ENCODE measurements around the gene FAM111A. TPM values are rescaled to one million over a fixed set of nuclear protein-coding genes. Genes with fewer than 3 reads are reported as not detected.

Gene FAM111A
- polyA plus RNA-seq, 2 of the 4 experiments (the other 2 are of a cell fraction), result 13.4 to 21.8 TPM

- peak; percentile 67 for FAIRE-seq
- Histone ChIP-seq H3K27ac (peak within 1 kb of the TSS; percentile 75 to 93), H3K4me3 (peak within 1 kb of the TSS; percentile 80), H3K4me2 (peak within 1 kb of the TSS; percentile 99), H3K4me1 (peaks cover 26% of the 10 kb centered on the region), H3K9me3 (no peaks in the 10 kb centered on the region)
- POLR2A ChIA-PET, result interaction anchor here (0.5 to 1.7 kb wide), 5 partner anchors 23 to 626 kb away, joined by 3 to 6 read pairs (median 4); partner anchors contain the start of gene PATL1
- DNase-seq (ENCODE audit: low read depth in 1 of 2, low spot score in 1 of 2), result peak; percentile 85 to 90
- ATAC-seq, result peak; percentile 87 to 94
- CTCF ChIA-PET, result interaction anchor here (0.5 to 9.8 kb wide), 55 partner anchors 10 to 1854 kb away, joined by 3 to 161 read pairs (median 4); partner anchors contain the start of genes MPEG1 and PATL1
- WGBS (ENCODE audit: missing lambda C conversion rate), result 1% methylated on average over 32 of the region's 64 CpGs
- no peak for TF ChIP-seq ZFP36 (IDR thresholded peaks at IDR 0.05; ENCODE audit: borderline replicate concordance, partially characterized antibody)
- TF ChIP-seq BHLHE40 (IDR thresholded peaks at IDR 0.05; ENCODE audit: low read depth, low read length), result no peak
- TF ChIP-seq SMC3 (IDR thresholded peaks at IDR 0.05), result peak; percentile 77
- TF ChIP-seq PHF8 (IDR thresholded peaks at IDR 0.05; ENCODE audit: borderline replicate concordance, low read depth), result no peak
- no peak for TF ChIP-seq EP300 (IDR thresholded peaks at IDR 0.05)
- TF ChIP-seq, protein P1, sequence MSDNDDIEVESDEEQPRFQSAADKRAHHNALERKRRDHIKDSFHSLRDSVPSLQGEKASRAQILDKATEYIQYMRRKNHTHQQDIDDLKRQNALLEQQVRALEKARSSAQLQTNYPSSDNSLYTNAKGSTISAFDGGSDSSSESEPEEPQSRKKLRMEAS (IDR thresholded peaks at IDR 0.05), result peak; percentile 84
- TF ChIP-seq NFE2L2 (conservative IDR thresholded peaks at IDR 0.05; ENCODE audit: low read length), result no peak
- TF ChIP-seq FOSL2 (IDR thresholded peaks at IDR 0.05), result no peak
- no peak for TF ChIP-seq FOSL2 (CRISPR knock-in tag; IDR thresholded peaks at IDR 0.05)
- TF ChIP-seq FOXS1 (CRISPR knock-in tag; IDR thresholded peaks at IDR 0.05), result no peak
- TF ChIP-seq, protein P2, sequence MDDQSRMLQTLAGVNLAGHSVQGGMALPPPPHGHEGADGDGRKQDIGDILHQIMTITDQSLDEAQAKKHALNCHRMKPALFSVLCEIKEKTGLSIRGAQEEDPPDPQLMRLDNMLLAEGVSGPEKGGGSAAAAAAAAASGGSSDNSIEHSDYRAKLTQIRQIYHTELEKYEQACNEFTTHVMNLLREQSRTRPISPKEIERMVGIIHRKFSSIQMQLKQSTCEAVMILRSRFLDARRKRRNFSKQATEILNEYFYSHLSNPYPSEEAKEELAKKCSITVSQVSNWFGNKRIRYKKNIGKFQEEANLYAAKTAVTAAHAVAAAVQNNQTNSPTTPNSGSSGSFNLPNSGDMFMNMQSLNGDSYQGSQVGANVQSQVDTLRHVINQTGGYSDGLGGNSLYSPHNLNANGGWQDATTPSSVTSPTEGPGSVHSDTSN (IDR thresholded peaks at IDR 0.05), result peak; percentile 90
- TF ChIP-seq KDM5A (IDR thresholded peaks at IDR 0.05), result no peak
- TF ChIP-seq MAFK (IDR thresholded peaks at IDR 0.05; ENCODE audit: partially characterized antibody), result no peak
- TF ChIP-seq KDM1A (IDR thresholded peaks at IDR 0.05; ENCODE audit: low read depth), result no peak
- TF ChIP-seq HEYL (CRISPR knock-in tag; IDR thresholded peaks at IDR 0.05), result no peak
- no peak for TF ChIP-seq EHMT2 (IDR thresholded peaks at IDR 0.05; ENCODE audit: low read depth)
- no peak for TF ChIP-seq POLR2AphosphoS2 (conservative IDR thresholded peaks at IDR 0.05; ENCODE audit: low read length)
- no peak for TF ChIP-seq JUNB (IDR thresholded peaks at IDR 0.05)
- TF ChIP-seq ATOH8 (CRISPR knock-in tag; IDR thresholded peaks at IDR 0.05; ENCODE audit: low read depth), result no peak
- TF ChIP-seq NR3C1 (IDR thresholded peaks at IDR 0.05), result no peak
- no peak for TF ChIP-seq ZC3H11A (IDR thresholded peaks at IDR 0.05)
- no peak for TF ChIP-seq BCL3 (IDR thresholded peaks at IDR 0.05)
- no peak for TF ChIP-seq CBX2 (IDR thresholded peaks at IDR 0.05; ENCODE audit: borderline replicate concordance, low read depth)
- TF ChIP-seq FOSB (CRISPR knock-in tag; IDR thresholded peaks at IDR 0.05), result no peak
- no peak for TF ChIP-seq RNF2 (IDR thresholded peaks at IDR 0.05; ENCODE audit: borderline replicate concordance, low read depth)
- no peak for TF ChIP-seq HOXB13 (CRISPR knock-in tag; IDR thresholded peaks at IDR 0.05; ENCODE audit: low read depth)
- 0 out of 5 replicates have a peak, but pooled peaks of 1 of the 2 experiments have one; percentile 23 for TF ChIP-seq JUN (IDR thresholded peaks at IDR 0.05)
- no peak for TF ChIP-seq TP53 (CRISPR knock-in tag; IDR thresholded peaks at IDR 0.05)
- no peak for TF ChIP-seq ZSCAN20 (CRISPR knock-in tag; IDR thresholded peaks at IDR 0.05)
- TF ChIP-seq CHD4 (IDR thresholded peaks at IDR 0.05; ENCODE audit: borderline replicate concordance), result no peak
- TF ChIP-seq, protein P3, sequence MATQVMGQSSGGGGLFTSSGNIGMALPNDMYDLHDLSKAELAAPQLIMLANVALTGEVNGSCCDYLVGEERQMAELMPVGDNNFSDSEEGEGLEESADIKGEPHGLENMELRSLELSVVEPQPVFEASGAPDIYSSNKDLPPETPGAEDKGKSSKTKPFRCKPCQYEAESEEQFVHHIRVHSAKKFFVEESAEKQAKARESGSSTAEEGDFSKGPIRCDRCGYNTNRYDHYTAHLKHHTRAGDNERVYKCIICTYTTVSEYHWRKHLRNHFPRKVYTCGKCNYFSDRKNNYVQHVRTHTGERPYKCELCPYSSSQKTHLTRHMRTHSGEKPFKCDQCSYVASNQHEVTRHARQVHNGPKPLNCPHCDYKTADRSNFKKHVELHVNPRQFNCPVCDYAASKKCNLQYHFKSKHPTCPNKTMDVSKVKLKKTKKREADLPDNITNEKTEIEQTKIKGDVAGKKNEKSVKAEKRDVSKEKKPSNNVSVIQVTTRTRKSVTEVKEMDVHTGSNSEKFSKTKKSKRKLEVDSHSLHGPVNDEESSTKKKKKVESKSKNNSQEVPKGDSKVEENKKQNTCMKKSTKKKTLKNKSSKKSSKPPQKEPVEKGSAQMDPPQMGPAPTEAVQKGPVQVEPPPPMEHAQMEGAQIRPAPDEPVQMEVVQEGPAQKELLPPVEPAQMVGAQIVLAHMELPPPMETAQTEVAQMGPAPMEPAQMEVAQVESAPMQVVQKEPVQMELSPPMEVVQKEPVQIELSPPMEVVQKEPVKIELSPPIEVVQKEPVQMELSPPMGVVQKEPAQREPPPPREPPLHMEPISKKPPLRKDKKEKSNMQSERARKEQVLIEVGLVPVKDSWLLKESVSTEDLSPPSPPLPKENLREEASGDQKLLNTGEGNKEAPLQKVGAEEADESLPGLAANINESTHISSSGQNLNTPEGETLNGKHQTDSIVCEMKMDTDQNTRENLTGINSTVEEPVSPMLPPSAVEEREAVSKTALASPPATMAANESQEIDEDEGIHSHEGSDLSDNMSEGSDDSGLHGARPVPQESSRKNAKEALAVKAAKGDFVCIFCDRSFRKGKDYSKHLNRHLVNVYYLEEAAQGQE (IDR thresholded peaks at IDR 0.05), result no peak
- no peak for TF ChIP-seq GATA3 (IDR thresholded peaks at IDR 0.05; ENCODE audit: borderline replicate concordance)
- TF ChIP-seq CBX8 (IDR thresholded peaks at IDR 0.05), result no peak
- no peak for TF ChIP-seq MYC (IDR thresholded peaks at IDR 0.05; ENCODE audit: borderline replicate concordance, low read length)
- no peak for TF ChIP-seq HOXB5 (CRISPR knock-in tag; IDR thresholded peaks at IDR 0.05)
- TF ChIP-seq NPAS2 (CRISPR knock-in tag; IDR thresholded peaks at IDR 0.05; ENCODE audit: borderline replicate concordance), result no peak
Measured at GRCh38 chr11:59171508-59172322, 29.1 kb downstream of the FAM111A start, which contains the start of gene DTX4. TSS of gene DTX4 (plus strand) at chr11:59172132. CDS start at chr11:59172596, 464 bp downstream.
